Posterior vena cava (tissue), 2 donors: ENCODE results near the gene RNPS1. TPM values are rescaled to one million over a fixed set of nuclear protein-coding genes. Genes with fewer than 3 reads are reported as not detected.
"Not testable (repeated sequence)": the region's sequence is repeated elsewhere in the genome, so short reads cannot be mapped to it uniquely, and the experiment has no call there.

Source experiments
- DNase-seq: peaks from one replicate; pipeline ENCODE4 v3.0.0-alpha.2; 2020; ENCODE audit warnings: low spot score
- intact Hi-C, 2 donors: fragments of 100-400 bp; cut with DNase I; formaldehyde crosslinking; loops; one replicate each; pipeline versions ENCODE4 v1.14.1 to v1.14.2; 2022 to 2023
- total RNA-seq, 2 donors: library from RNA; stranded (reverse); fragmentation: NEBNext Ultra II Directional; extraction: Animal tissue kit (Norgen Biotek cat#: 25700); gene quantifications; one replicate each; pipeline ENCODE4 v1.2.1, GENCODE V29; 2021
- donor health status: DM: yes; HTN: yes; CAD: no.
- donor health status: DM: yes; HTN: yes; CAD: no.

Gene RNPS1
- total RNA-seq, 2 donors from 2014 or later: 84.9 to 101 TPM

GRCh38 chr16:2242598-2242997, 25.3 kb downstream of the RNPS1 start:
- no peak for DNase-seq
- intact Hi-C loops: no loop called here

DNA sequence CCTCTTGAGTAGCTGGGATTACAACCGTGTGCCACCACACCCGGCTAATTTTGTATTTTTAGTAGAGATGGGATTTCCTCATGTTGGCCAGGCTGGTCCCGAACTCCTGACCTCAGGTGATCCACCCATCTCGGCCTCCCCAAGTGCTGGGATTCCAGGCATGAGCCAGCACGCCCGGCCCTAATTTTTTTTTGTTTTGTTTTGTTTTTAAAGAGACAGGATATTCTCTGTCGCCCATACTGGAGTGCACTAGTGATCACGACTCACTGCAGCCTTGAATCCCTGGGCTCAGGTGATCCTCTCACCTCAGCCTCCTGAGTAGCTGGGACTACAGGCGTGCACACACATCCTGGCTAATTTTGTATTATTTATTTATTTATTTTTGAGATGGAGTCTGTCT, 27.6 kb downstream of the RNPS1 start:
- intact Hi-C loops, DNase-seq: not testable (repeated sequence)

DNA sequence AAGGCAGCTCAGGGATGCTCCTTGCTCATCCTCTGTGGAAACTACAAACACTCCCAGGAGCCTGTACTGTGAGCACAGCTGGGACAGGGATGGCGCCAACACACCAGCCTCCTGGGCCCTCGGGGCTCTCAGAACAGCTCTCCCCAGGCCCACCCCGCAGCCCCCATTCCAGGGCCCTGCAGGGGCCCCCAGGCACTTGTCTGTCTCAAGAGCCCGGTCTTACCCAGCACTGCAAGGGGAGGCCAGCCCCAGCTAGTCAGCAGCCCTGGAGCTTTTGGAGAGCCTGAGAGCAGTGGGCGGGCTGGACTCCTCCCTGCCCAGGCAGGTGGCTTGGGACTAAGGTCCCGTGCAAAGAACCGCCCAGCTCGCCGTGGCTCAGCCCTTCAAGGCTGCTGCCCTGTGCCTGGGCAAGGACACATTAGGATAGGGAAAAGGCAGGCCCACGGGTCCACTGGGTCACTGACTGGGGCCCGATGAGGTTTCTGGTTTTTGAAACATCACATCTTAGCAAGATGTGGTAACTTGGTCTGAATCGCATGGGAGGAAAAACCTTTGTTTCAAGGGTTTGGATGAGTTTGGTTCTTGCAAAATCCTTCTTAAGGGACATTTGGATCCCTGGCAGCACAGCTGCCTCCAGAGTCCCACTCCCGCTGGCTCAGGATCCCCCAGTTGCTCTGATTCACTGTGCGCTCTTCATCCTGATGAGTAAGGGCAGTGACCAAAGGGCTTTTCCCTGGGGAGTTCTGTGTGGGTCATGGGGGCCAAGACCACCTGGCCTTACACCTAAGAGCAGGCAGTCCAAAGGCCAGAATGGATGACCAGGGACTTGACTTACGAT, 28.9 kb downstream of the RNPS1 start:
- no peak for DNase-seq
- intact Hi-C loops: no loop called here

DNA sequence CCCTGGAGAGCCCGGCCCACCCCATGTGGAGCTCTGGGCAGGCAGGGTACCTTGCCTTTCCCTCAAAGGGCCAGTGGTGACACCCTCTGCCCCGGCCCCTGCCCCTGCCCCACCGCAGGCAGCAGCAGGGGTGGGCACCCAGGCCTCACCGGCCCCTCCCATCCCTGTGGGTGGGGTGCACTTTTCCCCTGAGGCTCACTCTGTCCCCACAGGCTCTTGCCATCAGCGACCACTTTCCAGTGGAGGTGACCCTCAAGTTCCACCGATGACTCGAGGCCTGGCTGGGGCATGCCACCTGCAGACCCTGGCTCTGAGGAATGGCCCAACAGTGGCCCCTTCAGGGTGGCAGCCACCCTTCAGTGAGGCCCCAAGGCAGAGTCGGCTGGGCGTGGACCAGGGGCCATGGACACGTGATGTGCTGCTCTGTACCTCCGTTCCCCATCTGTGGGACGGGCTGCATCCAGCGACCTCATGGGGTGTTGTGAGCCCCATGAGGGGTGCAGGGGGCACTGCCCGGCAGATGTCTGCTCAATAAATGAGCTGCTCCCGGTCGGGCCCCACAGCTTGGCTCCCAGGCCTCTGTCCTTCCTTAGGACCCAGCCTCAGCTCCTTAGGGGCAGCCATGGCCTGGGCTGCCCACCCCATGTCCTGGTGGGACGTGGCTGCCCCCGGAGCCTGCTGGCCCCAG, 29.6 kb downstream of the RNPS1 start:
- intact Hi-C loops: no loop called here
- no peak for DNase-seq

- intact Hi-C loops: loop anchor here in 1 of 2 donors (2.0 kb wide), 1 partner anchor 421 kb away; no protein-coding TSS in a partner anchor
- DNase-seq: no peak
Measured at GRCh38 chr16:2237493-2238149, 30.3 kb downstream of the RNPS1 start.

DNA sequence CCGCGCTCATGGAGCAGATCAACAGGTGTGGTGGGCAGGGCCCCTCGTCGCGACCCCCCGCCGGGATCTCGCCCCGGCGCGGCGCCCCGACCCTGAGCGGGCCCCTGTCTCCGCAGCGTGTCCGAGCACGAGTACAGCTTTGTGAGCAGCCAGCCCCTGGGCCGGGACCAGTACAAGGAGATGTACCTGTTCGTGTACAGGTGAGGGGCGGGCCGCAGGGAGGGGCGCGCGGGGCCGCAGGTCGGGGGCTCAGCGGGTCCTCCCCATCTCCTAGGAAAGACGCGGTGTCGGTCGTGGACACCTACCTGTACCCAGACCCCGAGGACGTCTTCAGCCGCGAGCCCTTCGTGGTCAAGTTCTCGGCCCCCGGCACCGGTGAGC, 30.8 kb downstream of the RNPS1 start:
- no peak for DNase-seq
- intact Hi-C loops: loop anchor here in 1 of 2 donors (2.0 kb wide), 1 partner anchor 420 kb away; no protein-coding TSS in a partner anchor

- intact Hi-C loops: loop anchor here in 1 of 2 donors (2.0 kb wide), 1 partner anchor 420 kb away; no protein-coding TSS in a partner anchor
- DNase-seq: no peak
Measured at GRCh38 chr16:2236337-2237101, 31.4 kb downstream of the RNPS1 start, which contains the start of gene DNASE1L2. TSS of gene DNASE1L2 (plus strand) at chr16:2236444. CDS start at chr16:2236817, 373 bp downstream.

GRCh38 chr16:2235695-2236336, 32.1 kb downstream of the RNPS1 start:
- intact Hi-C loops: loop anchor here in 1 of 2 donors (2.0 kb wide), 1 partner anchor 419 kb away; no protein-coding TSS in a partner anchor
- DNase-seq: no peak

- no peak for DNase-seq
- intact Hi-C loops: no loop called here
Measured at GRCh38 chr16:2235234-2235651, 32.7 kb downstream of the RNPS1 start.

GRCh38 chr16:2234813-2235170, 33.1 kb downstream of the RNPS1 start:
- DNase-seq: no peak

DNA sequence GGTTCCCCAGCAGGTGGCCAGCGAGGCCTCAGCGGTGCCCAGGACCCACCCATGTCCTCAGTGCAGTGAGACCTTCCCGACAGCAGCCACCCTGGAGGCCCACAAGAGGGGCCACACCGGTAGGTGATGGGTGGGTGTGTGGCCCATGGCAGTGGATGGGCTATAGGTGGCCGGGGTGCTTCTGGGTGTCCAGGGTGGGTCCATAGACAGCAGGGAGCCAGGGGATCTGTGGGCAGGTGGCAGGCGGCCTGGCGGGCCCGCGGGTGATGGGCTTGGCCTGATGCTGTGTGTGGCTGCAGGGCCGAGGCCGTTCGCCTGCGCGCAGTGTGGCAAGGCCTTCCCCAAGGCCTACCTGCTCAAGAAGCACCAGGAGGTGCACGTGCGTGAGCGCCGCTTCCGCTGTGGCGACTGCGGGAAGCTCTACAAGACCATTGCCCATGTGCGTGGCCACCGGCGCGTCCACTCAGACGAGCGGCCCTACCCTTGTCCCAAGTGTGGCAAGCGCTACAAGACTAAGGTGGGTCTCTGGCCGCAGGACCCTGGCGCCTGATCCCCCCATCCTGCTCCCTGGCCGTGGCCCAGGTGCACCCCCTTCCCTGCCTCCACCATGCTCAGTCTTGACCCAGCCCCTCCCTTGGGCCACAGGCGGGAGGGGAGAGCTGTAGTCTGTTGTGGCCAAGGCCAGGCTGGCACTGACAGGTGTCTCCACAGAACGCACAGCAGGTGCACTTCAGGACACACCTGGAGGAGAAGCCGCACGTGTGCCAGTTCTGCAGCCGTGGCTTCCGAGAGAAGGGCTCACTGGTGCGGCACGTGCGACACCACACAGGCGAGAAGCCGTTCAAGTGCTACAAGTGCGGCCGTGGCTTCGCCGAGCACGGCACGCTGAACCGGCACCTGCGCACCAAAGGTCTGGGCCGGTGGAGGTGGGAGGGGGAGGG, 33.8 kb downstream of the RNPS1 start:
- intact Hi-C loops: no loop called here
- DNase-seq: no peak

More at GRCh38 chr16:2234813-2235170, 33.1 kb downstream of the RNPS1 start:
- intact Hi-C loops: no loop called here

DNA sequence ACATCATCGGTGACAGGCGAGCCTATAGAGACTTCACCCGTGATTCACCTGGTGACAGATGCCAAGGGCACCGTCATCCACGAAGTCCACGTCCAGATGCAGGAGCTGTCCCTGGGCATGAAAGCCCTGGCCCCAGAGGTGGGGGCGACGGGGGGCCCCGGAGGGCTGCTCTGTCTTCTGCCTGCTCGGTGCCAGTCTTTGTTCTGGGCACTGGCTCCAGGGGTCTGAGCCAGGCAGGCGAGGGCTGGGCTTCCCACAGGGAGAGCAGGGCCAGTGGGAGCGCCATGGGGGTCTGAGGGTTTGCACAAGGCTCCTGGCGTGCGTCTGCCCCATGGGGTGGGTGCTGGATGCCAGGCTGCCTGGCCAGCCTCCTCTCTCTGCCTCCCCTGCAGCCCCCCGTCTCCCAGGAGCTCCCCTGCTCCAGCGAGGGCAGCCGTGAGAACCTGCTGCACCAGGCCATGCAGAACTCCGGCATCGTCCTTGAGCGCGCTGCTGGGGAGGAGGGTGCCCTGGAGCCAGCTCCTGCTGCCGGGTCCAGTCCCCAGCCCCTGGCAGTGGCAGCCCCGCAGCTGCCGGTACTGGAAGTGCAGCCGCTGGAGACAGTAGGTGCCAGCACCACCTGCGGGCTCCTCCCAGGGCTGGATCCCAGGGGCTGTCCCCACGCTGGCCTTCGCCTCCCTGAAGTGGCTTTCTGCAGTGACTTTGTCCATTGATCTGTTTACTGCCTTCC, 34.7 kb downstream of the RNPS1 start:
- intact Hi-C loops: no loop called here
- peak; percentile 79 for DNase-seq

GRCh38 chr16:2232094-2232990, 35.6 kb downstream of the RNPS1 start:
- DNase-seq: no peak
- intact Hi-C loops: no loop called here

- DNase-seq: no peak
- intact Hi-C loops: no loop called here
Measured at GRCh38 chr16:2231016-2231931, 36.7 kb downstream of the RNPS1 start.

DNA sequence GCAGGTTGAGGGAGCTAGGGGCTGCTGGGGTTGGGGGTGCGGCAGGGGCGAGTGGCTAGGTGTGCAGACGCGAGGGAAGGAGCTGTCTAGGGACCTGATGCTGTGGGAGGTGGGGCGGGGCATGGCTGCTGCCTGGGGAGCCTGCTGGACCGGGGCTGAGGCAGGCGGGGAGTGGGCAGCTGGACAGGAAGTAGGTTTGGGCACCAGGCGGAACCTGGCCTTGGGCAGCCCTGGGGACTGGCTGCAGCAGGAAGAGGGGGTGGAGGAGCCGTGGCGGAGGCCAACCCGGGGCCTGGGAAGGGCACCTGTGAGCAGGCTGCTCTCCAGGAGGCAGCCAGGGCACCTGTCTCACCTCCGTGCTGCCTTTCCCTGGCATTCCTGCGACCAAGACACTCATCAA, 37.5 kb downstream of the RNPS1 start:
- intact Hi-C loops: no loop called here
- no peak for DNase-seq
